ENCODE data around the gene CAMKMT. TPM values are rescaled to one million over a fixed set of nuclear protein-coding genes. Genes with fewer than 3 reads are reported as not detected.

Gene CAMKMT
- total and polyA plus RNA-seq, 7 donors = 6.1 to 15.6 (median 11.6) TPM

GRCh38 chr2:44789971-44790721, 428.4 kb downstream of the CAMKMT start:
- no peaks in the 10 kb centered on the region for H3K9me3 ChIP-seq
- H3K4me1 ChIP-seq = no peaks in the 10 kb centered on the region
- intact Hi-C loops (cut with DNase I) = no loop called here
- no peaks in the 10 kb centered on the region for H3K27me3 ChIP-seq
- DNase-seq = no peak
- H3K27ac ChIP-seq = no peak overlapping the region
- TF ChIP-seq EP300 (IDR thresholded peaks at IDR 0.05) (no peak), POLR2A (IDR thresholded peaks at IDR 0.05) (no peak), POLR2AphosphoS5 (IDR thresholded peaks at IDR 0.05) (no peak), CTCF (IDR thresholded peaks at IDR 0.05) (no peak)
- 67 to 89% methylated on average over 7 of the region's 7 CpGs for WGBS, 2 donors
- no peak overlapping the region for H3K4me3 ChIP-seq
- H3K36me3 ChIP-seq = no peaks in the 10 kb centered on the region

- intact Hi-C loops (cut with DNase I) = no loop called here
- H3K36me3 ChIP-seq = no peaks in the 10 kb centered on the region
- no peak overlapping the region for H3K4me3 ChIP-seq
- H3K4me1 ChIP-seq = no peaks in the 10 kb centered on the region
- H3K9me3 ChIP-seq = no peaks in the 10 kb centered on the region
- no peak for DNase-seq
- H3K27me3 ChIP-seq = peaks cover 0 to 11% (median 10%) of the 10 kb centered on the region in 3 donors
- no peak for TF ChIP-seq EP300 (IDR thresholded peaks at IDR 0.05)
- TF ChIP-seq CTCF (IDR thresholded peaks at IDR 0.05) = no peak
- no peak for TF ChIP-seq POLR2AphosphoS5 (IDR thresholded peaks at IDR 0.05)
- TF ChIP-seq POLR2A (IDR thresholded peaks at IDR 0.05) = no peak
- H3K27ac ChIP-seq = no peak overlapping the region
Observed at GRCh38 chr2:44793322-44793870, 431.6 kb downstream of the CAMKMT start.

GRCh38 chr2:44796771-44797170, 435.0 kb downstream of the CAMKMT start:
- no peak overlapping the region for H3K27ac ChIP-seq
- H3K27me3 ChIP-seq = peaks cover 9 to 44% (median 41%) of the 10 kb centered on the region in 3 donors
- TF ChIP-seq POLR2A (IDR thresholded peaks at IDR 0.05) (no peak), CTCF (IDR thresholded peaks at IDR 0.05) (no peak), POLR2AphosphoS5 (IDR thresholded peaks at IDR 0.05) (no peak), EP300 (IDR thresholded peaks at IDR 0.05) (no peak)
- no peak overlapping the region for H3K4me3 ChIP-seq
- no peaks in the 10 kb centered on the region for H3K9me3 ChIP-seq
- 73 to 75% methylated on average over 4 of the region's 4 CpGs for WGBS, 2 donors
- no peak for DNase-seq
- no peaks in the 10 kb centered on the region for H3K36me3 ChIP-seq
- H3K4me1 ChIP-seq = peaks cover 0 to 7% (median 5%) of the 10 kb centered on the region in 4 donors
- intact Hi-C loops (cut with DNase I) = no loop called here

GRCh38 chr2:44798139-44798659, 436.5 kb downstream of the CAMKMT start:
- no peak for TF ChIP-seq POLR2AphosphoS5 (IDR thresholded peaks at IDR 0.05)
- 73 to 79% methylated on average over 6 of the region's 6 CpGs for WGBS, 2 donors
- H3K4me1 ChIP-seq = peaks cover 0 to 18% (median 14%) of the 10 kb centered on the region in 4 donors
- no peaks in the 10 kb centered on the region for H3K9me3 ChIP-seq
- H3K27me3 ChIP-seq = peaks cover 20 to 58% (median 52%) of the 10 kb centered on the region in 3 donors
- no peak overlapping the region for H3K27ac ChIP-seq
- no peak for DNase-seq
- H3K36me3 ChIP-seq = no peaks in the 10 kb centered on the region
- no peak overlapping the region for H3K4me3 ChIP-seq
- intact Hi-C loops (cut with DNase I) = no loop called here

GRCh38 chr2:44799105-44799504, 437.4 kb downstream of the CAMKMT start:
- Histone ChIP-seq H3K27ac (no peak overlapping the region), H3K36me3 (no peaks in the 10 kb centered on the region), H3K4me1 (peaks cover 0 to 18% (median 14%) of the 10 kb centered on the region in 4 donors), H3K9me3 (no peaks in the 10 kb centered on the region), H3K4me3 (no peak overlapping the region), H3K27me3 (peaks cover 20 to 68% (median 52%) of the 10 kb centered on the region in 3 donors)
- intact Hi-C loops (cut with DNase I) = no loop called here
- no peak for TF ChIP-seq POLR2AphosphoS5 (IDR thresholded peaks at IDR 0.05)
- TF ChIP-seq EP300 (IDR thresholded peaks at IDR 0.05) = no peak
- no peak for TF ChIP-seq POLR2A (IDR thresholded peaks at IDR 0.05)
- TF ChIP-seq CTCF (IDR thresholded peaks at IDR 0.05) = no peak
- 86 to 91% methylated on average over 3 of the region's 3 CpGs for WGBS, 2 donors
- no peak for DNase-seq
